ENCODE data around the gene IFIT1B.

Gene IFIT1B

GRCh38 chr10:89425000-89425399 is 47.1 kb downstream of the IFIT1B start:
- Histone ChIP-seq H3K9me3 (ENCODE audit: severe bottlenecking) (no peaks in the 10 kb centered on the region), H3K4me3 (ENCODE audit: low read depth, low read length) (no peak overlapping the region), H3K36me3 (no peaks in the 10 kb centered on the region), H3K27me3 (ENCODE audit: insufficient read depth, low read depth, severe bottlenecking) (no peaks in the 10 kb centered on the region), H3K27ac (no peak overlapping the region)
- no peak for TF ChIP-seq CTCF (IDR thresholded peaks at IDR 0.05; ENCODE audit: low read depth, low read length)
- no peak for DNase-seq

GRCh38 chr10:89426230-89426868 is 48.5 kb downstream of the IFIT1B start:
- no peak overlapping the region for H3K4me3 ChIP-seq (ENCODE audit: low read depth, low read length)
- DNase-seq: no peak
- peak; percentile 61 for TF ChIP-seq CTCF (IDR thresholded peaks at IDR 0.05; ENCODE audit: low read depth, low read length)

GRCh38 chr10:89427629-89428028 is 49.8 kb downstream of the IFIT1B start:
- Histone ChIP-seq H3K36me3 (no peaks in the 10 kb centered on the region), H3K27ac (no peak overlapping the region), H3K4me3 (ENCODE audit: low read depth, low read length) (no peak overlapping the region), H3K27me3 (ENCODE audit: insufficient read depth, low read depth, severe bottlenecking) (no peaks in the 10 kb centered on the region), H3K9me3 (ENCODE audit: severe bottlenecking) (no peaks in the 10 kb centered on the region)
- no peak for TF ChIP-seq CTCF (IDR thresholded peaks at IDR 0.05; ENCODE audit: low read depth, low read length)
- DNase-seq: no peak

More at GRCh38 chr10:89426230-89426868, 48.5 kb downstream of the IFIT1B start:
- Histone ChIP-seq H3K27ac (no peak overlapping the region), H3K27me3 (ENCODE audit: insufficient read depth, low read depth, severe bottlenecking) (no peaks in the 10 kb centered on the region), H3K9me3 (ENCODE audit: severe bottlenecking) (no peaks in the 10 kb centered on the region), H3K36me3 (no peaks in the 10 kb centered on the region)

GRCh38 chr10:89428877-89429276 is 51.0 kb downstream of the IFIT1B start:
- no peak for DNase-seq
- Histone ChIP-seq H3K9me3 (ENCODE audit: severe bottlenecking) (no peaks in the 10 kb centered on the region), H3K36me3 (no peaks in the 10 kb centered on the region), H3K27me3 (ENCODE audit: insufficient read depth, low read depth, severe bottlenecking) (no peaks in the 10 kb centered on the region), H3K27ac (no peak overlapping the region), H3K4me3 (ENCODE audit: low read depth, low read length) (no peak overlapping the region)
- no peak for TF ChIP-seq CTCF (IDR thresholded peaks at IDR 0.05; ENCODE audit: low read depth, low read length)

- Histone ChIP-seq H3K27me3 (ENCODE audit: insufficient read depth, low read depth, severe bottlenecking) (no peaks in the 10 kb centered on the region), H3K4me3 (ENCODE audit: low read depth, low read length) (no peak overlapping the region), H3K27ac (no peak overlapping the region), H3K36me3 (no peaks in the 10 kb centered on the region), H3K9me3 (ENCODE audit: severe bottlenecking) (no peaks in the 10 kb centered on the region)
- TF ChIP-seq CTCF (IDR thresholded peaks at IDR 0.05; ENCODE audit: low read depth, low read length): no peak
- DNase-seq: no peak
Observed at GRCh38 chr10:89431977-89432376, 54.1 kb downstream of the IFIT1B start.

Measured in WERI-Rb-1 (cell line).